ENCODE results near the gene TCF4. TPM values are rescaled to one million over a fixed set of nuclear protein-coding genes. Genes with fewer than 3 reads are reported as not detected.

The TCF4 gene
- total and polyA plus RNA-seq, 4 donors = 14.3 to 356 (median 73.0) TPM

DNA sequence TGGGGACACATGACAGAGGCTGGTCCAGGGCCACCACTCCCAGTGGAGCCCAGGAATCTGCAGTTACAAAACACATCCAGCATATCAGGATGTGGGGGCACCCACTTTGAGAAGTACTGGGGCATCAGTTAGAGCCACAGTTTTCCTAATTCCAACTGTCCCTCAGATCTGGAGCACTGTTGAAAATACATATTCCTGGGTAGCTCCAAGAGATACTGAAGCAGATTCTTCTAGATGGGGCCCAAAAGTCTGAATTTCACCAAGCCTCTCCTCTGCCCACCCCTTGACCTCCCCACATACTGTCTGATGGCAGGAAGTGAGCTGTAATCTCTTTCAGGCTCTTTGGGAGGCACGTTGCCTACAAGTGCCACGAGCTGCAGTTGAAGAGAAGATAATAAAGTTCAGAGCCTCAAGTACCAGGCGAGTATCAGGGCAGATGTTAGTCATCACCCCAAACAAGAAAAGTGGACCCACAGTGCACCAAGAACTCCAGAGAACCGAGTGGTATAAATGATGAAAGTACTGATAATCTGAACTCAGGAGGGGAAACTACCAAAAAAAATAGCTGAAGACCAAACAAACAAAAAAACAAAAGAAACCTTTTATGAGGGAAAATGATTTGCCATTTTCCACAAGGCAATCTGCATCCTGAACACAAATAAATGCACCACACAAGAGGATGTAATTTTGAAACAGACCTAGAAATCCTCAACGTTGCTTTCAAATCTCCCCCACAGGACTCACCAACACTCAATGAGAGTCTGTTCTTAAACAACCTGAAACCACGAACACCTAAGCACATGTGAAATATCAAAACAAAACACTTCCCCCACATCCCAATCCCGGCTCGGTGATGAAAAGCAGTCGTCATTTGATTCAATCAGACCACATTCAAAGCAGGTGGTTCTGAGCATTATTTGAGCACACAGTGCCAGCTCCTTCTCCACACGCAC is 98.7 kb downstream of the TCF4 start:
- Histone ChIP-seq H3K4me3 (no peak overlapping the region), H3K9ac (ENCODE audit: insufficient read depth in 1 of 2, low read length in 2 of 2) (no peak overlapping the region), H3K27ac (ENCODE audit: low read depth in 1 of 2, low read length in 1 of 2) (no peak overlapping the region), H3K9me3 (ENCODE audit: control insufficient read depth in 4 of 4, insufficient read depth in 3 of 4, low read length in 3 of 4) (no peaks in the 10 kb centered on the region), H3K36me3 (ENCODE audit: control insufficient read depth in 4 of 4, insufficient read depth in 4 of 4, low read length in 4 of 4) (no peaks in the 10 kb centered on the region), H3K27me3 (ENCODE audit: control insufficient read depth in 3 of 3, insufficient read depth in 3 of 3, low read length in 2 of 3) (no peaks in the 10 kb centered on the region), H3K4me1 (ENCODE audit: control insufficient read depth in 5 of 5, insufficient read depth in 5 of 5, low read length in 5 of 5) (peaks cover 2 to 22% (median 4%) of the 10 kb centered on the region in 5 donors)
- TF ChIP-seq CTCF (IDR thresholded peaks at IDR 0.05; ENCODE audit: control extremely low read depth, extremely low read depth) = no peak
- DNase-seq (no peak), ATAC-seq (ENCODE audit: insufficient read depth, low FRiP score) (no peak)
- WGBS, 2 donors = 23 to 30% methylated on average over 10 of the region's 10 CpGs

GRCh38 chr18:55488473-55488872 is 99.5 kb downstream of the TCF4 start:
- no peaks in the 10 kb centered on the region for H3K36me3 ChIP-seq (ENCODE audit: control insufficient read depth in 4 of 4, insufficient read depth in 4 of 4, low read length in 4 of 4)
- no peak overlapping the region for H3K4me3 ChIP-seq
- H3K9me3 ChIP-seq (ENCODE audit: control insufficient read depth in 4 of 4, insufficient read depth in 3 of 4, low read length in 3 of 4) = no peaks in the 10 kb centered on the region
- no peaks in the 10 kb centered on the region for H3K27me3 ChIP-seq (ENCODE audit: control insufficient read depth in 3 of 3, insufficient read depth in 3 of 3, low read length in 2 of 3)
- no peak overlapping the region for H3K27ac ChIP-seq (ENCODE audit: low read depth in 1 of 2, low read length in 1 of 2)
- no peak overlapping the region for H3K9ac ChIP-seq (ENCODE audit: insufficient read depth in 1 of 2, low read length in 2 of 2)
- H3K4me1 ChIP-seq (ENCODE audit: control insufficient read depth in 5 of 5, insufficient read depth in 5 of 5, low read length in 5 of 5) = peaks cover 2 to 22% (median 4%) of the 10 kb centered on the region in 5 donors
- ATAC-seq (ENCODE audit: insufficient read depth, low FRiP score) (no peak), DNase-seq (peak in 1 of 3 donors; percentile 19)
- TF ChIP-seq CTCF (IDR thresholded peaks at IDR 0.05; ENCODE audit: control extremely low read depth, extremely low read depth) = no peak
- WGBS, 2 donors = 45 to 50% methylated on average over 2 of the region's 2 CpGs

DNA sequence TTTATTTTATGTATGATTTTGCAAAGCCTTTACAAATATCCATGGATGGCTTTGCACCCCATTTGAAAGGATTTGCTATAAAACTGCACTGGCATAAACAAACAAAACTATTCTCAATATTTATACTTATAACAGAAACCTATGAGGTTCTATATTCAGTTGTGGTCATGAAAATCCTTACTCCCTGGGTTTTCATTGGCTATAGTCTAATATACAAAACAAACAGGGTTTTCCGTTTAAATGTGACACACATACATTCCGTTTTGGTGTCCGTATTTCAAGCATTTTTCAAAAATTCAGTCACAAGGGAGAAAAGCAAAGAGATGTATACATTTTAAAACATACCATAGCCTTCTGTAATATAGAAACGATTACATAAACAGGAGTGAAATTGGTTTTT is 100.0 kb downstream of the TCF4 start:
- Histone ChIP-seq H3K9ac (ENCODE audit: insufficient read depth in 1 of 2, low read length in 2 of 2) (no peak overlapping the region), H3K27ac (ENCODE audit: low read depth in 1 of 2, low read length in 1 of 2) (no peak overlapping the region), H3K9me3 (ENCODE audit: control insufficient read depth in 4 of 4, insufficient read depth in 3 of 4, low read length in 3 of 4) (no peaks in the 10 kb centered on the region), H3K36me3 (ENCODE audit: control insufficient read depth in 4 of 4, insufficient read depth in 4 of 4, low read length in 4 of 4) (no peaks in the 10 kb centered on the region), H3K4me3 (no peak overlapping the region), H3K4me1 (ENCODE audit: control insufficient read depth in 5 of 5, insufficient read depth in 5 of 5, low read length in 5 of 5) (peaks cover 2 to 22% (median 4%) of the 10 kb centered on the region in 5 donors), H3K27me3 (ENCODE audit: control insufficient read depth in 3 of 3, insufficient read depth in 3 of 3, low read length in 2 of 3) (no peaks in the 10 kb centered on the region)
- no peak for TF ChIP-seq CTCF (IDR thresholded peaks at IDR 0.05; ENCODE audit: control extremely low read depth, extremely low read depth)
- 79 to 83% methylated on average over 4 of the region's 4 CpGs for WGBS, 2 donors
- DNase-seq (peak in 2 of 3 donors; percentile 23 to 42), ATAC-seq (ENCODE audit: insufficient read depth, low FRiP score) (no peak)

Data from lung (tissue), 12 donors.